Midbrain (tissue), 1 donor: ENCODE results near the gene PPFIBP2.
"Not testable (repeated sequence)": the region's sequence is repeated elsewhere in the genome, so short reads cannot be mapped to it uniquely, and the experiment has no call there.

Experiments
- DNase-seq: peaks from one replicate; lab custom pipeline; 2025; lab: John Stamatoyannopoulos, UW

PPFIBP2 gene

GRCh38 chr11:7635708-7636107 lies 121.9 kb downstream of the PPFIBP2 start:
- DNase-seq, result no peak

- DNase-seq, result no peak
These were observed 122.6 kb downstream of the PPFIBP2 start for GRCh38 chr11:7636350-7636749.

GRCh38 chr11:7637447-7638157 lies 123.8 kb downstream of the PPFIBP2 start:
- no peak for DNase-seq

GRCh38 chr11:7638710-7639642 lies 125.2 kb downstream of the PPFIBP2 start:
- DNase-seq, result no peak

GRCh38 chr11:7639643-7640025 lies 125.8 kb downstream of the PPFIBP2 start:
- no peak for DNase-seq

DNA sequence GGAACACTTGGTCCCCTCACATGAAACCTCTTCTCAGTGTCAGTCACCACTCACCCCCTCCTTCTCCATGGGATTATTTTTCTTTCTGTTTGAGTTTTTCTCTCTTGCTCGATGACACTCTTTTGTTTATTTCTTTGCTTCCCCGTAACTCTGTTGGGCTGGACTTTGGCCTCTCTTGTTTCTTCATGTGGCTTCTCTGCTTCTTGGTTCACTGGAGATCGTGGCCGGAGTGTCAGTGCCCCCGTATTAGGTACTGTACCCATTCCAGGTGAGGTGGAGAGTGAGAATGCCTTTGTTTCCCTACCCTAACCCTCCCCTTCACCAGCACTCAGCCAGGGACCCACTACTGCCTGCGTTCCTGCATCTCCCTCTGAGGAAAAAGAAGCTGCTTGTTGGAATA lies 127.0 kb downstream of the PPFIBP2 start:
- no peak for DNase-seq

GRCh38 chr11:7642747-7643146 lies 128.9 kb downstream of the PPFIBP2 start:
- no peak for DNase-seq

DNA sequence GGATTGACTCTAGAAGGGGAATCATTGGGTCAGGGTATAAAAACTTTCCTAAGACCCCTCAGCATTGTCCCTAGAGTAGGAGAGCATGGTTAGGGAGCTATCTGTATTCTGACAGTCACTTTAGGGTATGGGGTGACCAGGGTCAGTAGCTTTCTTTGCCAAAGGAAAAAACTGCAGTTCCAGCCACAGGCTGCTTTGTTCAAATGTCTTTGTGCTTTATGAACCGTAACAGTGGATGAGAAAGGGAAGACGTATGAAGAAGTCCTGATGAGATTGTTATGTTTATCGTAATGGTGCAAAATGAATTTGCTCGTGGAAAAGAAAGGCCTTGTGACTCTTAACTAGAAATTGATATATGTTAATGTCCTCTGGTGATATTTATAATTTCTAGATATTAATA lies 129.5 kb downstream of the PPFIBP2 start:
- DNase-seq, result no peak

- no peak for DNase-seq
These were observed 131.4 kb downstream of the PPFIBP2 start for GRCh38 chr11:7645206-7645605.

DNA sequence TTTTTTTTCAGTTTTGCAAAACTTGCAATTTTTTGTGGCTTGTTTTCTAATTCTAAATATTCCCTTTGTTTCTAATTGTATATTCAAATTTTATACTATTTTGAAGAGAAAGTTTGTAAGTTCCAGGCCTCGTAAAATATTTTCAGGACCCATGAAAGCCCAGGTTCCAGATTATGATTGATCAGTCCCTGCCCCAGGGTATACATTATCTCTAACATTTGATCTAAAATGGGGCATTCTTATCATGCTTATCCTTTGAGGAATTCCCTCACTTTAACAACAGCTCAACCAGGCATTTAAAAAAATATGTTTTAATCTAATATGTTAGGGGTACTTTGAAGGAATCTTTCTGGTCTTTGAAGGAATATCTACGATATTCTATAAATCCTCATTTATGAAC lies 133.1 kb downstream of the PPFIBP2 start:
- no peak for DNase-seq

- no peak for DNase-seq
These were observed 134.5 kb downstream of the PPFIBP2 start for GRCh38 chr11:7648264-7648663.

- peak; percentile 33 for DNase-seq
These were observed 137.3 kb downstream of the PPFIBP2 start for GRCh38 chr11:7651140-7651551.

DNA sequence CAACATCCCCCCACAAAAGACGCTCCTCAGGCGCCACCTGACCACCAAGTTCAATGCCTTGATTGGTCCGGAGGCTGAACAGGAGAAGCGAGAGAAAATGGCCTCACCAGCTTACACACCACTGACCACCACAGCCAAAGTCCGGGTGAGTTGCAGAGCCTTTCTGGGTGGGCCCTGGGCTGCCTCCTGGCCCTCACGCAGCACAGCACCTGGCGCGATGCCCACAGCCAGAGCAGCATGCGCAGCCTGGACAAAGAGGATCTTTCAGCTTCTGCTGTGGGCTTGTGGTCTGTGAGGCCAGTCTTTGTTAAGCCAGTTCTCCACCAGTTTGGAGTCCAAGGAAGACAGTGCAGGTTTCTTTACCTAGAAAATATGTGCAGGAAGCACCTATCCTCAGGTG lies 137.9 kb downstream of the PPFIBP2 start:
- DNase-seq, result peak; percentile 79

DNA sequence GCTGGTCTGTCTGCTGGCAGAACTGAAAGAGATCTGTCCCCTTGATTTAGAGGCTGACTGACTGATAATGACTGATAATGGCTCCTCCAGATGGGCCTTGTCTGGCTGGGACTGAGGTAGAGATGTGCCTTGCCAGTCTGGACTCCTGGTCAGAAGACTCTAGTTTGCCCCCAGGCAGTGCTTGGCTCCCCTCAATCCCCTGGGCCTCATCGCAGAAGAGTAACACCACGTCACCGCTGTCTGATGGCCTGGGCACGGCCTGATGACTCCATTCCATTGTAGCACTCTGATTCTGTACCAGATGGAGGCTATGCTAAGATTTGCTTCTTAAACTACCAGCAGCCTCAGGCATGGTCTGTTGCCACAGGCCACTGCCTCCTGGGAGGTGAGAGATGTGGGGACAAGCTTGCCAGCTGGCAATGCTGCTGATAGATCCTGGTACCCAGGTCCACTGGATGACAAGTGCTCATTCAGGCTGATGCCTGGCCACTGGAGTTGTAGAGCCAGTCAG lies 140.5 kb downstream of the PPFIBP2 start:
- DNase-seq, result no peak

DNA sequence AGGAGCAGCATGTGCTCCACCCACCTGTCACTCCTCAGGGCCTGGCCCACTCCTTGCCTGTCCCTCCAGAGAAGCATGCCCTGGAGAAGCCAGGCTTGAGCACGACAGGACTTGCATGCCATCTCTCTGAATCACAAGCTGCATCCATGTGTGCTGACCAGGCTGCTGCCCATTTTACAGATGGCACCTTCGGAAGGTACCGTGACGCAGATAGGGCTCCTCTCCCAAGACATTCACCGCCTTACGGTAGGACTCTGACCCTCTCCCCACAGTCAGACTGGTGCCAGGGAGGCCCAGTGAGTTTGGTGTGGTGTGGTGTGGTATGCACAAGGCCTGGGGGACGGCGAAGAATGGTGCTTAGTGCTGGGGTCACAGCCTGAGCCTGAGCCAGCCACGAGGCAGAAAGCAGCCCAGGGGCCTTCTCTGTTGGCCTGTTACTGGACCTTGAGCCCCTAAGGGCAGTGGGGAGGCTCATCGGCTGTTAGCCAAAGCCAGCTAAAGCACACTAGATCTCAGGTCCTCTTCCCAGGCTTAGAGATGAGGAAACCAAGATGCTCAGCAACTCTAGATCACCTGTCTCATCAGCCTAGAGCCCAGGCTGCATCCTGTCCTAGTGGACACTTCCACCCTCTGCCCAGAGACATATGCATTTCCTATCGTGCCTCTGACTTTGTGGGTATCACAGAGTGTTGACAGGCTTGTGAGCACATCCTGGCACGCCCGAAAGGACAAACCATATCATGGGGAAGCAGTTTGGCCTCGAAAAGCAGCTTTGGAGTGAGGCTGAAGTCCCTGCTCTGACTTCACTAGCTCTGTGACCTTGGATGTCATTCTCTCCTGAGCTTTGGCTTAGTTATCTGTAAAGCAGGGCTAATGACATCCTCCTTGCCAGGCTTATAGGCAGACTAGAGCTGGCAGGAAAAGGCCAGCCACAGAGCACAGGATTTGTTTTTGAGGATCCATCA lies 141.7 kb downstream of the PPFIBP2 start:
- no peak for DNase-seq

GRCh38 chr11:7656704-7657103 lies 142.9 kb downstream of the PPFIBP2 start:
- DNase-seq, result no peak

DNA sequence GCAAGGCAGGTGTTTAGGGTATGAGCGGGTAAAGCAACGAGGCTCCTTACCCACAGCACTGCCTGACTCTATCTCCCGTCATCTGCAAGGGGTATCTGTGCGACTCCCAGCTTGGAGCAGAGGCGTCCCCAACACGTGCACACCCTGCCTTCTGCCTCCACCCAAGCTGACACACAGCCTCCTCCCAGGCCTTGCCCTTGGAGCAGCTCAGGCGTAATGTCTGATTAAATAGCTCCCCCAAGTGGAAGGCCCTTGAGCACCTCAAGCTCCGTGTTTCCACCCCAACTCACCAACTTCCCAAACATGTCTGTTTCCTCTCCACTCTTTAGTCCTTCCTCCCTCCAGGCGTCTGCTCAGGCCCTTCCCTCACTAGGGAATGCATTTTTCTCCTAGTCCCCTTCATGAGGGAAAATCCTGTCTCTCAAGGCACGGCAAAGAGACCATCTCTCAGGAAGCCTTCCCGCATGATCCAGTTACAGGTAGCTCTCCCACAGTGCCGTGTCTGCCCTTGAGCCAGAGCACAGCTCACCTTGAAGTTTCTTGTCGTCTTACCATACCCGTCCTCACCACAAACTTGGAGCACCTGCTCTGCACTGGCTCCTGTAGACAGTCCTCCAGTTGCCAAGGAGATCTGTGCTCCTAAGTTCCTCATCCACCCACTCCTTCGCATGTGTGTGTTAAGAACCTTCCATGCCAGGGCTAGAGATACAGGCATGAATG lies 143.7 kb downstream of the PPFIBP2 start:
- peak; percentile 79 for DNase-seq

DNA sequence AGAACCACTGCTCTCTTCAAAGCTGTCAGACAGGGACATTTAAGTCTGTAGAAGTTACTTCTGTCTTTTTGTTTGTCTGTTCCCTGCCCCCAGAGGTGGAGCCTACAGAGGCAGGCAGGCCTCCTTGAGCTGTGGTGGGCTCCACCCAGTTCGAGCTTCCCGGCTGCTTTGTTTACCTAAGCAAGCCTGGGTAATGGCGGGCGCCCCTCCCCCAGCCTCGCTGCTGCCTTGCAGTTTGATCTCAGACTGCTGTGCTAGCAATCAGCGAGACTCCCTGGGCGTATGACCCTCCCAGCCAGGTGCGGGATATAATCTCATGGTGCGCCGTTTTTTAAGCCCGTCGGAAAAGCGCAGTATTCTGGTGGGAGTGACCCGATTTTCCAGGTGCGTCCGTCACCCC lies 149.7 kb downstream of the PPFIBP2 start:
- not testable (repeated sequence) for DNase-seq

DNA sequence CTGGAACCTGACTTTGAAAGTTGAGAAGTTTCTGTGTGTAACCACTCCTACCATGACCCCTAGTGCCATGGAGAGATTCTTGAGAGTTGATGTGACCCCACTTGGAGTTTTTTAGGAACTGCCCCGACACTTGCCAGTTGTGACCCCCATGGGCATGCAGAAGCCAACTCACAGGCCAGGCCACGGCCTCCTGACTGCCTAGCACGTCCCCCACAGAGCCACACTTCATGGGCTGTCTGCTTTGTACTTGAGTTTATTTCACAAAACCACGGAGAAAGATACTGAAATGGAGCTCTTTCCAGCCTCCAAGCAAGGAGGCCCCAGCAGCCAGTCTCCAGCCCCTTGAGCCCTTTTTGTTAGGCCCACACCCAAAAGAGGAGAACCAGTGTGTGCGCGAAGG lies 151.1 kb downstream of the PPFIBP2 start:
- no peak for DNase-seq

- DNase-seq, result peak; percentile 24
These were observed 151.9 kb downstream of the PPFIBP2 start for GRCh38 chr11:7665473-7666291.
